SK-N-SH (cell line): ENCODE data around the gene KNTC1. TPM values are rescaled to one million over a fixed set of nuclear protein-coding genes. Genes with fewer than 3 reads are reported as not detected.

Source experiments
- CTCF ChIA-PET: fragments of 300-600, 350-600 bp; formaldehyde crosslinking; extraction: SDS; loops from one replicate; lab custom pipeline; 2021; lab: Yijun Ruan, JAX
- POLR2A ChIA-PET: fragments of 350-600 bp; sonication (Branson Sonifier 250); formaldehyde crosslinking; extraction: SDS; loops from one replicate; lab custom pipeline; 2020; ENCODE audit warnings: antibody characterized with exemption, inconsistent platforms; lab: Yijun Ruan, JAX
- DNase-seq: peaks from one replicate; pipeline ENCODE4 v3.0.0; 2012
- H2AFZ ChIP-seq: fragments of 200-600 bp; sonication (generic); 2 replicates; pipeline ENCODE4 v1.8.1; 2016; ENCODE audit warnings: antibody characterized with exemption, mild to moderate bottlenecking, low read depth
- H3F3A ChIP-seq: fragments of 200-600 bp; sonication (generic); replicated peaks from 2 replicates; pipeline ENCODE3; 2016; ENCODE audit warnings: antibody characterized with exemption, mild to moderate bottlenecking; ENCODE audit not compliant: insufficient read depth
- H3K27ac ChIP-seq, 2 experiments: fragments of 200-500 bp in 1 of 2; fragments of 200-600 bp in 1 of 2; sonication (Bioruptor generic) in 1 of 2; sonication (generic), shearing (Covaris generic) in 1 of 2; 2 replicates each; pipeline versions ENCODE4 v1.5.1 to v1.6.1; 2014 to 2016; ENCODE audit warnings: low read depth in 2 of 2, inconsistent platforms in 1 of 2, low read length in 1 of 2, mild to moderate bottlenecking in 1 of 2, mixed read lengths in 1 of 2
- H3K27me3 ChIP-seq: fragments of 200-600 bp; sonication (generic), shearing (Covaris generic); 2 replicates; pipeline ENCODE4 v1.6.1; 2016; ENCODE audit warnings: mixed run types; ENCODE audit not compliant: insufficient read depth
- H3K36me3 ChIP-seq, 2 experiments: fragments of 200-500 bp in 1 of 2; fragments of 200-600 bp in 1 of 2; sonication (Bioruptor generic) in 1 of 2; sonication (generic) in 1 of 2; replicated peaks in 1 of 2; 2 replicates each; pipeline versions ENCODE3 to v1.5.1; 2014 to 2016; ENCODE audit warnings: low read length in 1 of 2, mild to moderate bottlenecking in 1 of 2; ENCODE audit not compliant: insufficient read depth in 2 of 2, control insufficient read depth in 1 of 2
- H3K4me1 ChIP-seq, 2 experiments: fragments of 200-500 bp in 1 of 2; fragments of 200-600 bp in 1 of 2; sonication (Bioruptor generic) in 1 of 2; sonication (generic), shearing (Covaris generic) in 1 of 2; 2 replicates each; pipeline versions ENCODE4 v1.5.1 to v1.6.1; 2014 to 2016; ENCODE audit warnings: low read depth in 1 of 2, low read length in 1 of 2, mixed run types in 1 of 2; ENCODE audit not compliant: insufficient read depth in 2 of 2, control insufficient read depth in 1 of 2
- H3K4me2 ChIP-seq: fragments of 200-600 bp; sonication (generic), shearing (Covaris generic); 2 replicates; pipeline ENCODE4 v1.6.1; 2017; ENCODE audit warnings: mixed run types
- H3K4me3 ChIP-seq, 2 experiments: fragments of 200-500 bp in 1 of 2; fragments of 200-600 bp in 1 of 2; sonication (Bioruptor generic) in 1 of 2; sonication (generic), shearing (Covaris generic) in 1 of 2; 2 replicates each; pipeline versions ENCODE4 v1.5.1 to v1.8.1; 2014 to 2016; ENCODE audit warnings: low read depth in 2 of 2, inconsistent platforms in 1 of 2, low read length in 1 of 2, mild to moderate bottlenecking in 1 of 2, mixed read lengths in 1 of 2, moderate library complexity in 1 of 2
- H3K79me2 ChIP-seq: fragments of 200-600 bp; sonication (generic); 2 replicates; pipeline ENCODE4 v1.8.1; 2017; ENCODE audit warnings: mild to moderate bottlenecking; ENCODE audit not compliant: insufficient read depth
- H3K9ac ChIP-seq: fragments of 200-600 bp; sonication (generic); 2 replicates; pipeline ENCODE4 v1.6.1; 2017; ENCODE audit warnings: mixed run types
- H3K9me2 ChIP-seq: fragments of 200-600 bp; sonication (generic); 2 replicates; pipeline ENCODE4 v1.6.1; 2017; ENCODE audit warnings: mixed run types
- H3K9me3 ChIP-seq: fragments of 200-600 bp; sonication (generic); 2 replicates; pipeline ENCODE4 v1.6.1; 2017; ENCODE audit warnings: mixed run types, mild to moderate bottlenecking, moderate library complexity
- H4K20me1 ChIP-seq: fragments of 200-600 bp; sonication (generic); 2 replicates; pipeline ENCODE4 v1.6.1; 2017; ENCODE audit warnings: mild to moderate bottlenecking, mixed run types; ENCODE audit not compliant: insufficient read depth
- CHD2 ChIP-seq: fragments of 150-350 bp; IDR thresholded peaks from 2 replicates; pipeline ENCODE4 v1.6.1; 2018; ENCODE audit warnings: low read length; ENCODE audit not compliant: partially characterized antibody
- ELF1 ChIP-seq: IDR thresholded peaks from 2 replicates; pipeline ENCODE4 v1.4.0; 2012
- EP300 ChIP-seq, 2 experiments: IDR thresholded peaks; 2 replicates each; pipeline versions ENCODE4 v1.4.0 to v1.6.1; 2012; ENCODE audit warnings: borderline replicate concordance in 1 of 2, low read depth in 1 of 2, low read length in 1 of 2
- FOSL2 ChIP-seq: IDR thresholded peaks from 2 replicates; pipeline ENCODE4 v1.4.0; 2012; ENCODE audit warnings: low read depth, mild to moderate bottlenecking, moderate library complexity, borderline replicate concordance
- FOXM1 ChIP-seq: IDR thresholded peaks from 2 replicates; pipeline ENCODE4 v1.4.0; 2012; ENCODE audit warnings: low read depth, mild to moderate bottlenecking
- GABPA ChIP-seq: IDR thresholded peaks from 2 replicates; pipeline ENCODE4 v1.4.0; 2012; ENCODE audit warnings: low read depth, mild to moderate bottlenecking
- IRF3 ChIP-seq: fragments of 150-350 bp; IDR thresholded peaks from 2 replicates; pipeline ENCODE4 v1.6.1; 2016; ENCODE audit warnings: mild to moderate bottlenecking, low read depth, low read length
- MAX ChIP-seq: IDR thresholded peaks from 2 replicates; pipeline ENCODE4 v1.4.0; 2012; ENCODE audit warnings: low read depth
- MEF2A ChIP-seq: IDR thresholded peaks from 2 replicates; pipeline ENCODE4 v1.4.0; 2012; ENCODE audit warnings: low read depth, borderline replicate concordance
- NRF1 ChIP-seq: IDR thresholded peaks from 2 replicates; pipeline ENCODE4 v1.6.1; 2012; ENCODE audit warnings: low read depth, mild to moderate bottlenecking, low read length
- POLR2AphosphoS5 ChIP-seq: IDR thresholded peaks from 2 replicates; pipeline ENCODE4 v1.6.1; 2012; ENCODE audit warnings: low read depth, low read length
- RCOR1 ChIP-seq: fragments of 150-350 bp; IDR thresholded peaks from 2 replicates; pipeline ENCODE4 v1.6.1; 2017; ENCODE audit warnings: antibody characterized with exemption, low read length
- REST ChIP-seq: IDR thresholded peaks from 2 replicates; pipeline ENCODE4 v1.6.1; 2012; ENCODE audit warnings: mild to moderate bottlenecking, low read depth, low read length, moderate library complexity
- RFX5 ChIP-seq: IDR thresholded peaks from 2 replicates; pipeline ENCODE4 v1.6.1; 2012; ENCODE audit warnings: mild to moderate bottlenecking, improper control_type of control experiment, low read length
- SMC3 ChIP-seq: IDR thresholded peaks from 2 replicates; pipeline ENCODE4 v1.6.1; 2012; ENCODE audit warnings: low read depth, low read length, improper control_type of control experiment
- TAF1 ChIP-seq: IDR thresholded peaks from 2 replicates; pipeline ENCODE4 v1.6.1; 2012; ENCODE audit warnings: low read depth, mild to moderate bottlenecking, low read length, moderate library complexity, borderline replicate concordance
- TEAD4 ChIP-seq: IDR thresholded peaks from 2 replicates; pipeline ENCODE4 v1.4.0; 2012; ENCODE audit warnings: mild to moderate bottlenecking, borderline replicate concordance; ENCODE audit not compliant: insufficient read depth
- USF1 ChIP-seq: IDR thresholded peaks from 2 replicates; pipeline ENCODE4 v1.4.0; 2012; ENCODE audit warnings: low read depth, borderline replicate concordance
- USF2 ChIP-seq: fragments of 150-350 bp; IDR thresholded peaks from 2 replicates; pipeline ENCODE4 v1.6.1; 2017; ENCODE audit warnings: antibody characterized with exemption, low read length, low read depth, borderline replicate concordance
- WGBS: methylation state at CpG from one replicate; pipeline ENCODE4 v1.1.6; 2017; ENCODE audit warnings: low lambda C conversion rate; 5-methylcytosine and 5-hydroxymethylcytosine counted together
- polyA plus RNA-seq, 3 experiments: library from polyadenylated mRNA; depleted of rRNA; stranded (reverse); fragments of >200 nt; gene quantifications; 2 replicates each; pipeline ENCODE4 v1.2.3, GENCODE V29; 2012

Gene KNTC1
- polyA plus RNA-seq, 1 of the 3 experiments (the other 2 are of a cell fraction) = 13.2 TPM

GRCh38 chr12:122547330-122547729 lies 20.3 kb downstream of the KNTC1 start:
- POLR2A ChIA-PET = no interaction called here
- no peaks in the 10 kb centered on the region for H4K20me1 ChIP-seq
- 83% methylated on average over 5 of the region's 5 CpGs for WGBS
- no peak overlapping the region for H3K27ac ChIP-seq
- CTCF ChIA-PET = no interaction called here
- peaks cover 11% of the 10 kb centered on the region for H3F3A ChIP-seq
- no peaks in the 10 kb centered on the region for H3K9me3 ChIP-seq
- TF ChIP-seq NRF1 (no peak), RCOR1 (no peak), FOSL2 (no peak), TEAD4 (no peak), RFX5 (no peak), GABPA (no peak), CHD2 (no peak), TAF1 (no peak), ELF1 (no peak), USF2 (no peak), MEF2A (no peak), EP300 (IDR thresholded peaks at IDR 0.05; ENCODE audit: borderline replicate concordance in 1 of 2, low read depth in 1 of 2, low read length in 1 of 2) (no peak), IRF3 (no peak), FOXM1 (no peak), SMC3 (no peak), POLR2AphosphoS5 (no peak), MAX (no peak), REST (no peak), USF1 (no peak)
- no peak overlapping the region for H3K4me2 ChIP-seq
- H3K79me2 ChIP-seq = no peaks in the 10 kb centered on the region
- H2AFZ ChIP-seq = no peak overlapping the region
- no peak overlapping the region for H3K4me3 ChIP-seq
- no peaks in the 10 kb centered on the region for H3K9me2 ChIP-seq
- no peak for DNase-seq
- H3K36me3 ChIP-seq = peaks cover 22 to 53% of the 10 kb centered on the region in 2 experiments
- H3K9ac ChIP-seq = no peak overlapping the region
- H3K27me3 ChIP-seq = no peaks in the 10 kb centered on the region
- no peaks in the 10 kb centered on the region for H3K4me1 ChIP-seq
